GM21529 (cell line): ENCODE results near the gene SRD5A3.

ENCODE experiments used
- ATAC-seq: cut with Tn5 transposase; IDR thresholded peaks from one replicate; pipeline ENCODE4 v1.9.1; 2021; ENCODE audit not compliant: unreplicated experiment

Gene SRD5A3

GRCh38 chr4:55373461-55373860, 27.4 kb downstream of the SRD5A3 start:
- ATAC-seq = no peak

- ATAC-seq = no peak
Observed at GRCh38 chr4:55376698-55377097, 30.7 kb downstream of the SRD5A3 start.

GRCh38 chr4:55378617-55379467, 32.8 kb downstream of the SRD5A3 start:
- no peak for ATAC-seq

- no peak for ATAC-seq
Observed at GRCh38 chr4:55380576-55380975, 34.5 kb downstream of the SRD5A3 start.

GRCh38 chr4:55381502-55381901, 35.5 kb downstream of the SRD5A3 start:
- no peak for ATAC-seq

GRCh38 chr4:55382488-55383003, 36.5 kb downstream of the SRD5A3 start:
- no peak for ATAC-seq

- ATAC-seq = no peak
Observed at GRCh38 chr4:55385201-55385649, 39.2 kb downstream of the SRD5A3 start.

GRCh38 chr4:55386073-55386472, 40.0 kb downstream of the SRD5A3 start:
- peak; percentile 95 for ATAC-seq

- ATAC-seq = no peak
Observed at GRCh38 chr4:55386840-55387239, 40.8 kb downstream of the SRD5A3 start.

GRCh38 chr4:55393461-55394320, 47.6 kb downstream of the SRD5A3 start:
- ATAC-seq = no peak

- ATAC-seq = no peak
Observed at GRCh38 chr4:55395218-55395528, 49.1 kb downstream of the SRD5A3 start.

- ATAC-seq = peak; percentile 91
Observed at GRCh38 chr4:55395529-55396307, 49.7 kb downstream of the SRD5A3 start, which contains the start of gene TMEM165. TSS of gene TMEM165 (plus strand) at chr4:55395957. CDS start at chr4:55396190, 233 bp downstream.

GRCh38 chr4:55396308-55397125, 50.5 kb downstream of the SRD5A3 start:
- ATAC-seq = peak; percentile 21

GRCh38 chr4:55397126-55397436, 51.0 kb downstream of the SRD5A3 start:
- ATAC-seq = no peak

- ATAC-seq = no peak
Observed at GRCh38 chr4:55397520-55398321, 51.7 kb downstream of the SRD5A3 start.

- ATAC-seq = no peak
Observed at GRCh38 chr4:55398461-55398860, 52.4 kb downstream of the SRD5A3 start.

- ATAC-seq = no peak
Observed at GRCh38 chr4:55398966-55399365, 52.9 kb downstream of the SRD5A3 start.

GRCh38 chr4:55399581-55399980, 53.5 kb downstream of the SRD5A3 start:
- ATAC-seq = no peak

- no peak for ATAC-seq
Observed at GRCh38 chr4:55405073-55405472, 59.0 kb downstream of the SRD5A3 start.
